Stimulated activated CD4-positive, alpha-beta T cell treated with anti-CD3 and anti-CD28 coated beads, Interleukin-4, amount 100 ng/mL, for 4 hours (primary cell): Measurements from ENCODE around the gene CLASRP.
A peak's percentile ranks its signal among the peaks of the same experiment; 100 is the strongest.

Source experiments
- DNase-seq, 2 experiments: peaks; one replicate each; pipeline ENCODE4 v3.0.0-alpha.2; 2020

CLASRP gene

DNA sequence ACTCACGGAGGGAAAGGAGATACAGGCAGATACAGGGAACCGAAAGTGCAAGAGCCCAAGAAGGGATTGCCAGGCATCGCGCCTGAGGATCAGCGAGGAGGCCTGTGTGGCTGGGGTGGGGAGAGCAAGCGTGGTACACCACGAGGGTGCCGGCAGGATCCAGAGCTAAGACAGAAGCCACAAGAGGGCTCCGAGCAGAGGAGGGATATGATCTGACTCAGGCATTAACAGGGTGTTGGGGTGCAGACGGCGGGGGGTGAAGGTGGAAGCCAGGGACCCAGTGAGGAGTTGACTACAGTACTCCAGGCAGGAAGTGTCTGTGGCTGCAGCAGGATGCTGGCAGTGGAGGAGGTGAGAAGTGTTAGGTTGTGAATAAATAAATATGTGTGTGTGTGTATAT is 48.7 kb downstream of the CLASRP start:
- peak in 1 of 2 experiments; percentile 29 for DNase-seq

DNA sequence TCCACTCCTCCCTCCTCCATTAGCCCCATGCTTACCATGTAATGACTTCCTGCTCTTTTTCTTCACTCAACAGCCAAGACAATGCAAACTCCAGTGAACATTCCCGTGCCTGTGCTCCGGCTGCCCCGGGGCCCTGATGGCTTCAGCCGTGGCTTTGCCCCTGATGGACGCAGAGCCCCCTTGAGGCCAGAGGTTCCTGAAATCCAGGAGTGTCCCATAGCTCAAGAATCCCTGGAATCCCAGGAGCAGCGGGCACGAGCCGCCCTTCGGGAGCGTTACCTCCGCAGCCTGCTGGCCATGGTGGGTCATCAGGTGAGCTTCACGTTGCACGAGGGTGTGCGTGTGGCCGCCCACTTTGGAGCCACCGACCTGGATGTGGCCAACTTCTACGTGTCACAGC is 51.2 kb downstream of the CLASRP start:
- no peak for DNase-seq

DNA sequence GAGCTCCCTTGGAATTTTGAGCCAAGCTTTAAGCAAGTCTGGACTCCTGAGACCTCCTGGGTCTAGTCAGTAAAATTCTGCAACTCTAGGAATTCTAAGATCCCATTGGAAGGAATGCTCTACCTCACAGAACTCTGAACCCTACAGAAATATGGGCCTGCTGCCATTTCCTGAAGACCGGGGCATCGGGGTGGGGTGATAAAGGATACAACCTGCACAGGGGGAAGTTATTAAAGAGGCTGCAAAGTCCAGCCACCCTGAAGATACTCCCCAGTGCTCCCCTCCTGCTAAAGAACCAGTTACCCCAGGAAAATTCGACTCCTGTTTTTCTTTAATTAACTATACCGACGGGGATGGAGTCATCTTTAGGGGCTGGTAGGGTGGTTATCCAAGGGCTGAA is 51.8 kb downstream of the CLASRP start:
- no peak for DNase-seq

DNA sequence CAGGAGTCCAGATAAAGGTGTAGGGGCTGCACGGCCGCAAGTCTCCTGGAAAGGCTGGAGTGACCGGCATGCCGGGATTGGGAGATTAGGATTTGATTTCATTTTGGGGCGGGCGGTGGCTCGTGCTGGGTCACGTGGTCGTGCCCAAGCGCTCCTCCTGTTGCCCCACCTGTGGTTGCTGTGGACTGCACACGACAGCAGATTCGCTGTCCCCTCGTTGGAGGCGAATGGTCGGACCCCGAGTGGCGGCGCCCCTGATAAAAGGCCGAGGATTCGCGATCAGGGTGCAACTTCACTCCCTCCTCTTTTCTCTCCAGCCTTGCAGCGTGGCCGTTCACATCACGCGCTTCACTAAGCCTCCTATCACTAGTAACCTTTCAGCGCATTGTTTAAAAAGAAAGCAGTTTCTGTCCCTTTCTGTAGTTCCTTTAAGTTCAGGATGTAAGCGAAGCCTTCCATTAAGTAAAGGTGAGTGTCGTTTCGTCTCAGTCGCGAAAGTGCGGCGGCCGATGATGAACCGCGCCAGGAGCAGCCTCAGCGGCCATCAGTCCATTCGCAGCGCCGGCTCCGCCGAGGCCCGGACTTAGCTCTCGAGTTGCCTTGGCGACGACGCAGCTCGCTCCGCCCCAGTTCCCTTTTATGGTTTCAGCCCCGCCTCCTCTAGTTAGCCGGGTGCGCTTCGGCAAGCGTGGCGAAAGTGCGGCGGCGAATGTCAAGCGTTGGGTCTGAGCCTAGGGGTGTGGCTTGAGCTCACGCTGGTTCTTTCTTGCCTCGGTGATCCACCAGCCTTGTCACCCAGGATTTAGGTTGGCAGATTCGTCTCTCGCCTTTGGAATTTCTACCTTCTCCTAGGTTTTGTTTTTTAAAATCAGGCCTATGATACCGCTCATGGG is 52.4 kb downstream of the CLASRP start:
- peak; percentile 95 to 96 for DNase-seq

DNA sequence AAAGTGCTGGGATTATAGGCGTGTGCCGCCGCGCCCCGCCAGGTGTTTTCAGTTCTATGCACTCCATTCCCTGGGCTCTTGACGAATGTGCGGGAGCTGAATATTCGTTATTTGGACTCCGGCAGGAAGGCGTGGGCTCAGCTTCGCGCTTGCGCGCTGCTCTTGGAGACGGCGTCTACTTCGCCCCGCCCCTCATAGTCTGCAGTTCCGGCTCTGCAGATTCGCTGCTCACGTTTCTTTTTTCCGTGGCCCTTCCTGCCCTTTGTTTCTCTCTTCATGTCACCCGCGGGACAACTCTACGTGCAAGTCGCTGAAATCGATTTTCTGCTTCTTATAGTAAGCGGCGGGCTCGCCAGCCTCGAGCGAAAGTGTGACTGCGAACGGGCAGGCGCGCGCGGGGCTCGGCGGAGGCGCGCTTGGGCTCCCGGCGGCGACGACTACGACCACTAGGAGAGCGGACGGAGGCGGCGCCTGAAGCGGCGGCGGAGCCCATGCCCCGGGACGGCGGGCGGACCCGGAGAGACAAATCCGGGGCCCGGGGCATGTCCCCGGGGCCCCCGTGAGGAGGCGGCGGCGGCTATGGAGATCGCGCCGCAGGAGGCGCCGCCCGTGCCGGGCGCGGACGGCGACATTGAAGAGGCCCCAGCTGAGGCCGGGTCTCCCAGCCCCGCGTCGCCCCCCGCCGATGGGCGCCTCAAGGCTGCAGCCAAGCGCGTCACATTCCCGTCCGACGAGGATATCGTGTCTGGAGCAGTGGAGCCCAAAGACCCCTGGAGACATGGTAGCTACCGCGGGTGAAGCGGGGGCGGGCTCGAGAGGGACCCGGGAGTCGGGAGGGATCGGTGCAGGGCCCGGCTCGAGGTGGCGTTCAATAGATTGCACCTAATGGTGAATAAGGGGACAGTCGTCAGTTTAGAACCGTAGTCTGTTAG is 54.2 kb downstream of the CLASRP start, which contains the start of gene PPP1R37:
TSS of gene PPP1R37 (plus strand) at position 433 of the 932 bp plus-strand sequence. CDS start at position 580, 147 bp downstream.
- peak; percentile 87 to 92 for DNase-seq

DNA sequence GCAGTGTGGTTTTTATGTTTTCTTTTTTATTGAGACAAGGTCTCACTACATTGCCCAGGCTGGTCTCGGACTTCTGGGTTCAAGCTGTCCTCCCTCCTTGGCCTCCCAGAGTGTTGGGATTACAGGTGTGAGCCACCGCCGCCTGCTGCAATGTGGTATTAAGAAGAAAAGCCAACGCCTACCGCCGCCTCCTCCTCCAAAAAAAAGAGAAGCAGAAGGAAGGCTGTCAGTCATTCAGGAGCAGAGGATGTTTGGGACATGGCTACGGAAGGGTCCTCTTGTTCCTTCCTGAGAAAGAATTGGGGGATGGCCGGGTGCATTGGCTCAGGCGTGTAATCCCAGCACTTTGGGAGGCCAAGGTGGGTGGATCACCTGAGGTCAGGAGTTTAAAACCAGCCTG is 55.3 kb downstream of the CLASRP start:
- no peak for DNase-seq

DNA sequence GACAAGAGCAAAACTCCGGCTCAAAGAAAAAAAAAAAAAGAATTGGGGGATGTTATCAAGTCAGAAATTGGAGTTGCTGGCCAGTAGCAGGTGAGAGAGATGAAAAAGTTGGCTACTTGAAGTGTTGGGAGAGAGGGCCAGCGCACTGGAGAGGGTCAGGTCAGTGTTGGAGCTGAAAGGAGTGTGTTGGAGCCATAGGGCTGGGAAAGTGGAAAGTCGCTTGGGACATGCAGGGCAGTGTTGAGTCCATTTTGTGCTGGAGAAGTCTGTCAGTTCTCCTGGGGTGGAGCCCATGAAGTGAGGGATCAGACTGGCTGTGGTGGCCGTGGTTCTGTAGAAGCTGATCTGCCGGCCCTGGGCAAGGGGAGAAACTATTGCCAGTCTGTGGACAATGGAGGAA is 55.9 kb downstream of the CLASRP start:
- no peak for DNase-seq

DNA sequence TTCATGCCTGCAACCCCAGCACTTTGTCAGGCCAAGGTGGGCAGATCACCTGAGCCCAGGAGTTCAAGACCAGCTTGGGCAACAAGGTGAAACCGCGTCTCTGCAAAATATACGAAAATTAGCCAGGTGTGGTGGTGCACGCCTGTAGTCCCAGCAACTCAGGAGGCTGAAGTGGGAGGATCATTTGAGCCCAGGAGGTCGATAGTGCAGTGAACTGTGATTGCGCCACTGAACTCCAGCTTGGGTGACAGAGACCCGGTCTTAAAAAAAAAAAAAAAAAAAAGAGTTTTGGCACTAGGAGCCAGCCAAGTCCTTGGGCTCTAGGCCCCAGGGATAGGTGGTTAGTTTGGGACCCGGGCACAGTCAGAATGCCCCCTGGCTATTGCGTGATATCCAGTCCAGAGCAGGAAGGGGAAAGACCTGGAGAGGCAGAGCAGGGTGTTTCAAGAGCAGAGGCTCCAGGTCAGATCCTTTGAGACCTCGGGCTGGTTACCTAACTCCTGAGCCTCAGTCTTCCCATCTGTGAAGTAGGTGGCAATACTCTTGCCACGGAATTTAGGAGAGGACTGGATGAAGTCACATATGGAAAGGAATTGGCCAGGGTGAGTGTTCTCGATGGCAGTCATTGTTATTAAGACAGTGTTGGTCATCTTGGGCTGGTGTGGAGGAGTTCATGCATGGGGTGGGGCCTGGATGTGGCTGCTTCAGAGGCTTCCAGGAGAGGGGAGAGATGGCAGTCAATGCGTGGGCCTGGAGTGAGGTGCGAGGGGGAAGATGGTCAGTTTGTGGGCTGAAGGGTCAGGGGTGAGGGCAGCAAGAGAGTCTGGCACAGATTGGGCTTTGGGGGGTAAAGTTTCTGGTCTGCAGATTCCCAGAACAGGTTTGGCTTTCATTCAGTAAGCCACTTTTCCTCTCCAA is 56.9 kb downstream of the CLASRP start:
- DNase-seq = no peak

DNA sequence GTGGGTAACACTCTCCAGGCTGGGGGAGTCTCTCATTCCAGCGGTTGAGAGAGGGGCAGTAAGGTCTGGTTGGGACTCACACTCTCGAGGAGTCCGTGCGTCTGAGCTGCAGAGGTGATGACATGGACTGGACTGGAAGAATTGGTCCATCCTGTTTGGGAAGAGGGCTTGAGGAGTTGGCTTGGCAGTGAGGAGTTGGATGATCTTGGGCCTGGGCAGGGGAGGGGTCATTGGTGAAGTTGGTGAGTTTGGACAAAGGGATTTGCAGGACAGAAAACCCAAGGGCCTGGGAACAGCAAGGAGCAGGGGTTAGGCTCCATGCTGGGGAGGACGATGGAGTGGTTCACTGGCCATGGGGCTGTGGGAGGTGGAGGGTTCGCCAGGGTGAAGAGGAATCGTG is 57.9 kb downstream of the CLASRP start:
- no peak for DNase-seq

DNA sequence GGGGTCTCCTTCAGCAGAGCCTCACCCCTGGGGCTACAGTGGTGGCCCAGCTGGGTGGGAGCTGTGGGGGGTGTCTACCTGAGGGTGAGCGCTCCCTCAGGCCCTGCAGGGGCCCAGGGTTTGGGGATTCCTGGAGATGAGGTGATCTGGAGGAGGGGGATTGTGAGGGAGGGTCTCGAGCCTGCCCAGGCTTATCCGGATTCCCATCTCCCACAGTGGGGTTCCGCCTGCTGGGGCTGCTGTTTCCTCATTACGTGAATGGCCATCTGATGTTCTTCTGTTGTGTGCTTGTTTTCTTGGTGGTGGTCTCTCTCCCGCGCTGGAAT is 58.6 kb downstream of the CLASRP start:
- no peak for DNase-seq

DNA sequence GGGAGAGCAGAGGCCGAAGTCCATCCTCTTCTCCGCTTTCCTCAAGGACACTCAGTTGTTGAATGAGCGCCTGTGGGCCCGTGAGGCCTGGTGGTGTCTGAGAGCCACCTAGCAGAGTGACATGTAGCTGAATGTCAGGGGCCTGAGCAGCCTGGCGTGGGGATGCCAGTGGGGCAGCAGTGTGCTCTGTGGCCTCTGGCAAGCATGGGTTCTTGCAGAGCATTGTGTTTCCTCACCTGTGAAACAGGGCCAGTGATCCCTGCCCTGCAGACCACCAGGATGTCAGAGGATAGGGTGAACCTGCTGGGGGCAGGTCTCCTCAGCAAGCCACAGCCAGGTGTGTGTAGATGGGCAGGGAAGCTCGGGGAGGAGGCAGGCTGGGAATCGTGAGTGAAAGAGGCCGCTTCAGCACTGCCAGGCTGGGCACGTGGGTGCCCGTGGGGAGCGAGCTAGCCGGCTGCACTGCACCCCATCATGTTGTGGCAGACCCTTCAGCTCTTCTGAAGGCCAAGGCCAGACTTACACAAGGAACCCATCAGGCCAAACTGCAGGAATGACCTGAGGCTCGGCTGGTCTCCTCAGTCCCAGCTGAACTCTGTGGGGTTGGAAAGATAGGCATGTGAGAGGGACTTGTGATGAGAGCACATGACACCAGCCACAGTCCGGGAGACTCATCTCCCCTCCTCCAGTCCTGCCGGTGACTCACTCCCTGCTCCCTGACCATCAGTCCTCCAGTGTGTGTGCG is 59.1 kb downstream of the CLASRP start:
- DNase-seq = no peak

DNA sequence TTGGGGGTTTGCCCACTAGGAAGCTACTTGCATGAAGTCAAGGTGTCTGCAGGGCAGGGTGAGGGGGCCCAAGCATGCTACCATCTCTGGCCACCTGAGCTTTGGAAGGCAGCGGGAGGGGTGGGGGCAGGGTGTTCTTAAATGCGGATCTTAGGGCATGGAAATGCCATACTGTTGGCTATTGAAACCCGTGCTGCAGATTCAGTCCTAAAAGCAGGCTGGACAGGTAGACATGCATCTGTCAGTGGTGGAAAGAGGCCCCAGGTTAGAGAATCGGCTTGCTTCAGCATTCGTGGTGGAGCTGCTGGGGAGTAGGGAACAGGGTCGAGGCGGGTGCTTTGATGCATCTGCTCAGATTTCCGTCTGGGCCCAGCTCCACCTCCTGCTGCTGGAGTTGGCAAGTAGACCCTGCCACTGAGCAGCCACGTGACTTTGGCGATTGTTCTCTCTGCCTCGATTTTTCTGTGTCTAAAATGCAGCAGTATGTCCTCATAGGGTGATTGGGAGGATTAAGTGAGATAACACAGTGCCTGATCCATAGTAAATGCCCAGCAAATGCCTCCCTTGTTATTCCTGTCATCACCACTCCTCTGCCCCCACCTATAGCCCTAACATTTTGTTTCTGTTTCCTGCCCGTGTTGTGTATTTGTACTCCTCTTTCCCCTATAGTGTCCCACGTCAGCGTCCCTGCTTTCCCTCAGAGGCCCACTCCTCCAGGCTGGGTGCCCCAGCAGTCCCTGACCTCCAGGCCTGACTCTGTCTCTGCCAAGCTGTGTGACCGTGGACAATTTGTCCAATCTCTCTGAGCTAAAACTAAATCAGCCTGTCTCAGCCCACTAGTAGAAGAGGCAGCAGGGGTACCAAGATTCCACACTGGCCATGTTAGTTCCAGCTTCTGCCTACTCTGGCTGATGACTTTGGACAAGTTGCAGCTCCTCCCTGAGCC is 59.9 kb downstream of the CLASRP start:
- no peak for DNase-seq

DNA sequence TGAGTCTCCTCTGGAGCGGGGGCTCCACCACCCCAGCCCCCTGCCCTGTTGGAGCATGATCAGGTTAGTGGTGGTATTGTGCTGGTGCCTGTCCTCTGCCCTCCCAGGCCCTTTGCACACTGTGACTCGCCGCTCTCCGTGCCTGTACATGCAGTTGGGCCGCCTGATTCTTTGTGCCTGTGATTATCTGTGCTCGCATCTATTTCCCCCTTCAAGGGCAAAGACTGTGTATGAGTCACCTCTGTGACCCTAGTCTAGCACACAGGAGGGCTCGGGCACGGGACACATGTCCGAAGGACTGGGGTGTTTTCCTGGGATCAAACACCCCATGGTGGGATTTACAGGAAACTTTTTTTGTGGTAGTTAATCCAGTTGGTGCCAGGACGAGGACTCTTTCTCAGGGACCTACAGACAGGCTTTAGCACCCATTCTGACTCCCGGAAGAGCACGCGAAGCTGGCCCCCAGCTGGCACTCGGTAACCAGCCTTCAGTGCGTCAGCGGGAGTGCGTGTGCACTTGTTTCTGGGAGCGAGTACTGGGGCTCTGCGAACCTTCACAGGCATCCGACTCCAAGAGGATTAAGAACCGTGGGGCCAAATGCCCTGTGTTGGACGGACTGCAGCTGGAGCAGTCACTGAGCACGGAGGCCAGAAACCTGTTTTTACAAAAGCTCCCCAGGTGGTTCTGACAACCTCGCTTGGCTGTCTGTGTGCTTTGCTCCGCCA is 60.8 kb downstream of the CLASRP start:
- DNase-seq = no peak

DNA sequence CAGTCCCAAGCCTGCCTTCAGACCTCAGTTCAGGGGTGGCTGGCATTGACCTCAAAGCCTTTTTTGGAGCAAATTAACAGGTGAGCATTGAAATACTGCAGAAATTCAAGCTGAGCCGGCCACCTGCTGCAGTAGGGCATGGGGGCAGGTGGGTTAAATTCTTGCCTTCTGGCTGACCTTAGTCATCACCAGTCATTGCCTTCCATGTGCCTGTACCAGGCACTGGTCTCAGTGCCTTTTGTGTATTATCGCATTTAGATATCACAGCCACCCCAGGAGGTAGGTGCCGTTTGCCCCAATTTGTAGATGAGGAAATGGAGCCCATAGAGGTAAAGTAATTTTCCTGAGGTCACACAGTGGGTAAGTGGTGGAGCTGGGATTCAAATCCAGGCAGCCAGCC is 61.4 kb downstream of the CLASRP start:
- DNase-seq = no peak

DNA sequence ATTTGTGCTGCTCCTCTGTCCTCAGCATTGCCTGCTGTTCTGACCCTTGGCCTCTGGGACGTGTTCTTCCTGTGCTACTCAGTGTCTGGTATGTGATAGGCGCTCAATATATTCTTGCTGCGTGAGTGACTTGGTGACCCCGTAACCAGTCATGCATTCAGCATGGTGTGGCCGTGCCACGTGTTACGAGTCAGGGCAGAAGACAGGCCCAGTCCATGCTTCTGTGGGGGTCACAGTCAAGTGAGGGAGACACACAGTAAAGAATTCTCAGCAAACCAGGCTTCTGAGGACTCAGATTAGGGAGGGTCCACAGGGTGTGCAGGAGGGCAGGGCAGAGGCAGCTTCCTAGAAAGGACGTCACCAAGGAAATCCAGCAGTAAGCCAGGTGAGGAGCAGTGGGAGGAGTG is 62.0 kb downstream of the CLASRP start:
- DNase-seq = no peak

DNA sequence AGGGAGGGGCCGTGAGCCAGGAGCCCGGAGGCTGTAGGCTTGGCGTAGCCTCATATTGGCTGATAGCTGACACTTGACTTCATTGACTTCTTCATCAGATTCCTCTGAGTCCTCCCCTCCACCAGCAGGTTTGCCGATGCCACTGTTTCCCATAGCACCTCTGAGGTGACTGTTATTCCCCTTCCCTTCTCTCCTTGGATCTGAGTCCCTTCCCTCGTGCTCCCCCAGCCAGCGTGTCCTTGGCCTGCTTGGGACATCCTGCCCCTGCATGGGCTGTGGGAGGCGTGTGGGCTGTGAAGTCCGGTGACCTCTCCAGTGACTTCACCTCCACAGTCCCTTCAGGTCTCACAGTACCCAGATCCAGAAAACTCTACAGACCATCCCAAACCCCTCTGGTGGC is 63.0 kb downstream of the CLASRP start:
- no peak for DNase-seq

DNA sequence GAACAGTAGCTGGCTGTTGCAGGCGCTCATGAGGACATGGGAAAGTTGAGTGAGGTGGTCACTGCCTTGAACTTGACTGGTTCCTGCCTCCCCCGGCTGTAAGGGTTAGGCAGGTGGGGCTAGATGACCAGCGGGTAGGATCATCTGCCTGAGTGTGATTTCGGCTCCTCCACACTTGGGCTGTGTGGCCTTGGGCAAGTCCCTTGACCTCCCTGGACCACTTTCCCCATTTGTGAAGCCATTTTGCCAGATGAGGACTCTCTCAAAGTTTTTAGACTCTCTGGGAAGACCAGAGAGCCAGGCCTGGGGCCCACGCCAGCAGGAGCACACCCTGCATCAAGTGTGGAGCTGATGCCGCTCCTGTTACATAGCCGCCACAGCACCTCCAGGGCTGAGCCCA is 63.6 kb downstream of the CLASRP start:
- DNase-seq = no peak

DNA sequence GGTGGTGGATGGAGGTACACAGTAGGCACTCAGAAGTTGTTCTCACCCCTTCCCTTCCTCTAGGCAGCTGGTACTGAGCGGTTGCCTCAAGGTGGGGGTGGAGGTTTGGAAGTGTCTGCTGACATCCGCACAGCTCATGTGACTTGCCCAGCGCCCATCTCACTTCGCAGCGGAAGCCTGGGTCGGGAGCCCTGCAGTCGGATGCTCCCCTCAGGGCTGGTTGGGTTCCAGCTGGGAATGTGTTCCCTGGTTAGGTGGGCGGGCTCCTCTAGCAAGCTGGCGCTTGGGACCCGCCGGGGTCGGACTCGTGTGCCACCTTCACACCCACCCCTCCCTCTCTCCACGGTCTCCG is 64.3 kb downstream of the CLASRP start:
- DNase-seq = peak in 1 of 2 experiments; percentile 16

DNA sequence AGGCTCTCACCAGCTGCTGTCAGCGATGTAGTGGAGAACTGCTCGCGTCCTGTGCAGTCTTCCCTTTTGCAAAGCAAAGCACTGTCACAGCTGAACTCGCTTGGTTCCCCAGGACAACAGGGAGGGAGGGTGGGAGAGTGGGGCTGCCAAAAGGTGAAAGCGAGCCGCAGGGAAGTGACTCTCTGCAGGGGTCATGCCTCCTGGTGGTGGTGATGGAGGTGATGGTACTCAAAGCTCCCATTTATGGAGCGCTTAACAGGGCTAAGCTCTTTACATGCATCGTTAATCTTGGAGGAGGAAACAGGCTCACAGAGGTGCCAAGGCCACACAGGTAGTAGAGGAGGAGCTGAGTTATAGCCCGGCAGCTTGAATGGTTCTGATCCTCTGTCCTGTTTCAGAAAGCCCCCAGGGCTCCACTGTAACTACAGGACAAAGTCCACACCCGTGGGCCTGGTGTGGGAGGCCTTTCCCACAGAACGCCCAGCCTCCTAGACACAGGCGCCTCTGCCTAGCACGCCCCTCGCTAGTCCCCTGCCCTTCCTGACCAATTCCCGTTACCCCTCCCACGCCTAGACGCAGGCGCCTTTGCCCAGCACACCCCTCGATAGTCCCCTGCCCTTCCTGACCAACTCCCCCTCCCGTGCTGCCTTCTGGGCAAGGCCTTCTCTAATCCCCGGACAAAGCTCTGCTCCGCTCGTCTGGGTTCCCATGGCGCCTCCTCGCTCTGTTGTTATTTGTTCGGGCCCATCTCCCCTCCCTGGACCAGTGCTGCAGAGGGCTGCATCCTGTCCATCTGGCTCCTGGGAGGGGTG is 64.9 kb downstream of the CLASRP start:
- DNase-seq = no peak
